Myocyte (in vitro differentiated cells): Measurements from ENCODE around the gene MYOM3. TPM values are rescaled to one million over a fixed set of nuclear protein-coding genes. Genes with fewer than 3 reads are reported as not detected.

ENCODE experiments used
- DNase-seq: peaks from one replicate; pipeline ENCODE4 v3.0.0-alpha.2; 2012; ENCODE audit warnings: low read depth
- total RNA-seq: library from RNA; depleted of rRNA; stranded (reverse); fragments of >200 nt; gene quantifications from 2 replicates; pipeline ENCODE4 v1.2.3, GENCODE V29; 2014

Gene MYOM3
- total RNA-seq, 1 donor from 2014 or later, result 161 TPM

DNA sequence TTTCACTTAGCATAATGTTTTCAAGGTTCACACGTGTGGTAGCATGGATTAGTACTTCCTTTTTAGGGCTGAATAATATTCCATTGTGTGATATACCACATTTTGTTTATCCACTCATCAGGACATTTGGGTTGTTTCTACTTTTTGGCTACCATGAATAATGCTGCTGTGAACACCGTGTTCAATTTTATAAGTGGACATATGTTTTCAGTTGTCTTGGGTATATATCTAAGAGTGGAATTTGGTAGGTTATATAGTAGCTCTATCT is 27.2 kb upstream of the MYOM3 start:
- no peak for DNase-seq

DNA sequence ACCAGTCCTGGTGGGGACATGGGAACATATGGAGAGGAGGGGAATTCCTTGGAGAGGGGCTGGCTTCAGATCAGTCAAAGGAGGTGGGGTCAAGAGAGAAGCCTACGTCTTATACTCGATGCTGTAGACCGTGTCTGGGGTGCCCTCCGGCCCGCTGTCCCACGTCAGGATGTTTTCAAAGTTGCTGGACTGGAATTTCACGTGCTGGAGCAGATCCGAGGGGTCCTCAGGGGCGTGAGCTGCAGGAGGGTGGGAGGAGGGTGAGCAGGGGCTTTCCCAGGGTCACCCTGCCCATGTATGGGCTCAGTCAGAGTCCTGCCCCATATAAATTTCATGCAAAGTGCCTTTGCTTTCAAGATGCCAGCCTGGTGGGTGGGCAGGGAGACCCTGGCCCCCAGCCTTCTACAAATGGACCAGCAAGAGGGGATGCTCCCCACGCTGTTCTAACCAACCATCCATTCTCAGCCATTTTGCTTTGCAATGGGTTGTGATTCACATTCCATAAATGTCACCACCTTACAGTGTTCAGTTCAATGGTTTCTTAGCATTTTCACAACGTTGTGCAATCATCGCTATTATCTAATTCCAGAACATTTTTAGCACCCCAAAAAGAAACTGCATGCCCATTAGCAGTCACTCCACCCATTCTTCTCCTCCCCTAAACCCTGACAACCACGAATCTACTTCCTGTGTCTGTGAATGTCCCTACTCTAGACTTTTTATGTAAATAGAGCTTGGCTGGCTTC is 26.7 kb upstream of the MYOM3 start:
- no peak for DNase-seq

DNA sequence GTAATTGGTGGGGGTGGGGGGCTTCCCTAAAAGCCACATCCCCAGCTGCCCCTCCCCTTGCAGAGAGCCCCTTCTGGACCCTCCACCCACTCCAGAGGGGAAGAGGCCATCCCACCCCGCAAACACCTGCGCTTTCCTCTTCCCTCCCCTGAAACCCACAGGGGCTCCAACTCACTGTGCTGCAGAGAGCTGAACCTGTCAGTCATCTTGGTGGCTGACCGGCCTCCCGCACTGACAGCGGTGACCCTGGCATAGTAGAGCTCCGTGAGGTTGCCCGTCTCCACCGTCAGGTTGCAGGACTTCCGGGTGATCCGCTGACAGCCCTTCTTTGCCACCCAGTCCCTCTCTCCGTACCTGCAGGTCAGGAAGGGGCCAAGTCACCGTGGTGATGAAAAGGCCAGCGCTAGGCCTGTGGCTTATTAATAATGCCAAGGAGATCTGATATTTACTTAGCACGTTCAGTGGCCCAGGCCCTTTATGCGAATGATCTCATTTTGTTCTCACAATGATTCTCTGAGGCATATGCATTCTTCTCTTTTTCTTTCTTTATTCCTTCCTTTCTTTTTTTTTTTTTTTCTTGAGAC is 25.1 kb upstream of the MYOM3 start:
- no peak for DNase-seq

DNA sequence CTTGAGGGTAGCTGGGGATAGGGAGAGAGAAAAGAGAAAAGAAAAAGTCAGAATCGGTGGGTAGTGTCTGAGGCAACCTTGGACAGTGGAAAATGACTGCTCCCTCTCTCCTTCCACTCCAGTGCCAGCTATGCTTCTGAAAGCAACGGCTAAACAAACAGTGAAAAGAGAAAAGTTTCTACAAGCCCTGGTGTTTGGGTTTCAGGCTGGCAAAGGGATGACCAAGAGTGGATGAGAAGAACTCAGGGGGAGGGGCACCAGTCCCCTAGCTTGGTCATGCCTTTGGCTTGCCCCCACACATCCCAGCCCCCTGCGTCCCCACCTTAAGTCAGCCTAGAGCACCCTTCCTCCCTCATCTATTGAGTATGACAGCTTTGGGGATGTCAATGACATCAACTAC is 22.4 kb upstream of the MYOM3 start:
- DNase-seq, result no peak

DNA sequence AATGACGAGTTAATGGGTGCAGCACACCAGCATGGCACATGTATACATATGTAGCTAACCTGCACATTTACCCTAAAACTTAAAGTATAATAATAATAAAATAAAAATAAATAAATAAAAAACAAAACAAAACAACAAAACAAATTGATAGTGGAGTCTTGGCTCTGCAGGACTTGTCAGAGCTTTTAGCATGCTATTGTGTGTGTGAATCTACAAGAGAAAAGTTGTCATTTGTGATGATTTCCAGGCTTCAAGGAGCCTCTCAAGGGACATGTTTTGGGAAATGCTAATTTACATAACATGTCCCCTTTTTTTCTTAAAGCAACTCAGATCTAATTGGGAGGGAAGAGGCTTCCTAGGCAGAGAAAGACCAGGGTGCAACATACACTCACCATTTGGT is 21.9 kb upstream of the MYOM3 start:
- no peak for DNase-seq

DNA sequence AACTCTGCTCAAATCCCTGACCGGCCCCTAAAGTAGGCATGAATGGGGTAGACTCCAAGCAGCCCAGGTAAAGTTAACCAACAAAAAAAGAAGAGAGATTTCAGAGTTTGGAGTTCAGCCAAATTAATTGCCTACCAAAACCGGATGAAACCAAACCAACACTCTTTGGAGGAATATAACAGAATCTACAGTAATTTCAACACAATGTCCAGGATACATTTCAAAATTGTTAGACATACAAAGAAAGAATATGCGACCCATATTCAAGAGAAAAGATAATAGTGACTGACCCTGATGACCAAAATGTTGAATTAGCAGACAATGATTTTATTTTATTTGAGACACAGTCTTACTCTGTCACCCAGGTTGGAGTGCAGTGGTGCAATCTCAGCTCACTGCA is 18.4 kb upstream of the MYOM3 start:
- no peak for DNase-seq

DNA sequence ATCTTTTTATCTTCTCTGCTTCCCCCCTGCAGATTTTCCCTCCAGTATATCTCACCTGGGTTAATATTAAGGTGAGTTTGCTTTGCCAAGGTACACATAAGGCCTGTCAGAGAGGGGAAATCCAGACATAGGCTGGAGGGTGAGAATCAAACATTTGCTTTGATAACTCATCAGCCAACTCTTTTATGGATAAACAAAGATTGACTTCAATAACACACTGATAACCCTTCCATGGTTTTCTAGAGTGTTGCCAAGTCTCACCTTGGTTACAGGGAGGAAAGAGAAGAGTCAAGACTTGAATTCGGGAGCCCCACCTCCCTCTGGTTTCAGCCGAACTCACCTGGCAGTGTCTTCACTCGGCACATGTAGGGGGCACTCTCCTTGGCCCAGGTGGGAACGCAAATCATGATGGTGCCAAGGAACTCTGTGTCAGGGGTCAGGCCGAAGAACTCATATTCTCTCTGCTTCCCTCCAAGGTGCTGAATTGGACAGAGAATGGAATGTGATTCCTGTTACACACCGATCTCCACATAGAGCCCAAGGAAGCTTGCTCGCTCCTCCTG is 15.9 kb upstream of the MYOM3 start:
- no peak for DNase-seq

DNA sequence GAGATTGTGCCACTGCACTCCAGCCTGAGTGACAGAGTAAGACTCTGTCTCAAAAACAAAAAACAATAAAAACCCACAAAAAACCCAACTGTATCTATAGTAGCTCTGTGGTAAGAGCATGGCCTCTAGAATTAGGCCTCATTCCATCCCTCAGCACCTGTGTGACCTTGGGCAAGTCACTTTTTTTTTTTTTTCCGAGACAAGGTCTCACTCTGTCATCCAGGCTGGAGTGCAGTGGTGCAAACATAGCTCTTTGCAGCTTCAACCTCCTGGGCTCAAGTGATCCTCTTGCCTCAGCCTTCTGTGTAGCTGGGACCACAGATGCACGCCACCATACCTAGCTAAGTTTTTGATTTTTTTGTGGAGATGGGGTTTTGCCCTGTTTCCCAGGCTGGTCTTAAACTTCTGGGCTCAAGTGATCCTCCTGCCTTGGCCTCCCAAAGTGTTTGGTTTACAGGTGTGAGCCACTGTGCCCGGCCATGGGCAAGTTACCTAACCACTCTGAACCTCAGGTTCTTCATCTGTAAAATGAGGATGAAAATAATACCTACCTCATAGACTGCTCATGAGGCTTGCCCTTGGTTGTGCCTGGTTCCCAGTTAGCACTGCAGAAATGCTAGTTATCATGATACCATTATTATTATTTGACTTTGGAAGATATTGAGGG is 15.3 kb upstream of the MYOM3 start:
- no peak for DNase-seq

DNA sequence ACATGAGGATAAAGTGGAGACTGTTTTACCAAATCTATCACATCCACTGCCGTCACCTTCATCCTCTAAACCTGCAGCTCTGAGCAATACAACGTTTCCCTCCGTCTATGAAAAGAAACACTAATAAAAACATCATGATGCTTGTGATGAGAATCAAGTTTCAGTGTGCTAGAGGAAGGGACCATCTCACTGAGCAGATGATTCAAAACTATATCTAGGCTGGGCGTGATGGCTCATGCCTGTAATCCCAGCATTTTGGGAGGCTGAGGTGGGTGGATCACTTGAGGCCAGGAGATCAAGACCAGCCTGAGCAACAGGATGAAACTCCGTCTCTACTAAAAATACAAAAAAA is 14.7 kb upstream of the MYOM3 start:
- no peak for DNase-seq

DNA sequence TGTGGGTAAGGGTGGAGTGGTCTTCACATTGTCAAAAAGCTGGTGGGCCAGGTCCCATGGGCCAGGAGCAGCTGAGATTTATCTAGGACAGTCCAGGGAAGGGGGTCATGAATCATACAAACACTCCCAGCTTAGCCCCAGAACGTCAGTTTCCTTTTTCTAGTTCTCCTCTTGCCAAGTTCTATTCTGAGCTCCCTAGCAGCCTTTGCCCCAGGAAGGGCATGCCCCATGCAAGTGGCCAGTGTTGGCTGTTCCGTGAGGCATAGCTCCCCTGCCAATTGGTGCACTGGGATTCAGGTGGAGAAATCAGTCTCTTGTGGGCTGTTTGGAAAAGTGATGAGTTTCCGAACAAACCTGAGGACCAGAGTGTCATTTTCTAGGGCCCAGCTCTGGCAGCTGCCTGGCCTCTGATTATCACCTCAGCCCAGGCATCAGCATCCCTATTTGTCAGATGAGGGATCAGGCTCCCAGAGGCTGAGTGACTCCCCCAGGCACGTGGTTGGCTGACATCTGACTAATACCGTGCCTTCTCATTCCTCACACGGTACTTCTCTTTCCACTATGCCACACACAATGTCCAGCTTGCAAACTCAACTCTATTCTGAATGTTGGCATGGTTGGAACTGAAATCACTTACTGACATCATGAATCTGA is 14.2 kb upstream of the MYOM3 start:
- peak; percentile 50 for DNase-seq

DNA sequence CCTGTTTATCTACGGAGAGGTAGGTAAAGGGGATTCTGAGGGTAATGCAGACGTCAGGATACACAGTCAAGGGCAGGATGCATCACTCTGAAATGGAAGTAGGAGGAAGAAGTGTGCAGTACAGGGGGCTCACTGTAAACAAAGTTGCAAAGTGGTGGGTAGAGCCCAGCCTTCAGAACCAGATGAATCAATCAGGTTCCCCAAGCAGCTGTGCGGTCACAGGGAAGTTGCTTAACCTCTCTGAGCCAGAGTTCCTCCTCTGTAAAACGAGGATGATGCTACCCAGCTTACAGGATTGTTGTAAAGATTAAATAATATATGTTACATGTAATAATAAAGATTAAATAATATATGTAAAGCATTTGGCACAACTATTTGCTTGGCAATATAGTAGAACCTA is 13.5 kb upstream of the MYOM3 start:
- no peak for DNase-seq

DNA sequence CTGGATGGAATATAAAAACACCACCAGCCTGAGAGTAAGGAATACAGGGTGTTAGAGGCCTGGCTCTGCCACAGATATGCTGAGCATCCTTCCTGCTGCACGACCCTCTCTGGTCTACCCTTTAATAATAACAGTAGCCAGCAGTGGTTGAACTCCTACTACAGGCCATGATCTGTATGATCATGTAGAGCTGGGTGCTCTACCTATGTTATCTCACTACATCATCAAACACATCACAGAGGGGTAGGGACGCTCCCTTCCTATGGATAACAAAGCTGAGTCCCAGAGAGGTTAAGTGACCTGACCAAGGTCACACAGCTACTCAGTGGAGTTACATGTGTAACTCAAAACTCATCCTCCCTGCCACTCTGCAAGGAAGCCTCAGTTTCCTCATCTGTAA is 13.0 kb upstream of the MYOM3 start:
- no peak for DNase-seq

DNA sequence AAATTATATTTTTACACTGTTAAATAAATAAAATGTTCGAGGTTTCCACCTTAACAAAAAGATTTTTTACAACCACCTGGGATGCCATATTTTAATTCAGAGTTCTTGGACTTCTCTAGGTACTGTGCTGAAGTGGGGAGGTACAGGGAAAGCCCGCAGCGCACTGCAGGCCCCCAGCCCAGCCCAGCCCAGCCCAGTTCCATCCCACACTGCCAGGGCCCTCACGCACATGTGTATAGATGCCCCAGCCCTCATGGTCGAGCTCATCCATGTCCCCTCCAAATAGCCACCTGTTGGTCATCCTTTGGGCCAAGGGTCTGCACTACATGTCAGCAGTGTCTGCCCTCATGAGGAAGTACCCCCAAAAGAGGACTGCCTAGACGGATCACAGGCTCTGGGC is 11.7 kb upstream of the MYOM3 start:
- no peak for DNase-seq

DNA sequence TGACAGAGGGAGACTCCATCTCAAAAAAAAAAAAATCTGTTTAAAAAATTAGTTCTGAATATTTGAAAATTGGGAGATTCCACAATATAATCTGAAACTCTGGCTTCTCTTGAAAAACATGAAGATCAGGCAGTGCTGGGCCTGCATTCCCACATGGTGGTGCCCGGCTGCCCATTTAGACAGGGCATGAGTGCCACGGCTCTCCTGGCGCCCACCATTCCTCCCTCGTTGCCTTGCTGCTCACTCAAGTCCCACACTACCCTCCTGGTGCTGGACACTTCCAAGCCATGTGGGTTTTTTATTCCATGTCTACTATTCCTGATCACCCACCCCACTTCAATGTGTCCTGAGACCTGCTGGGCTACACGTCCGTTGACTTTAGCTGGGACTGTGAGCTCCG is 10.8 kb upstream of the MYOM3 start:
- no peak for DNase-seq

DNA sequence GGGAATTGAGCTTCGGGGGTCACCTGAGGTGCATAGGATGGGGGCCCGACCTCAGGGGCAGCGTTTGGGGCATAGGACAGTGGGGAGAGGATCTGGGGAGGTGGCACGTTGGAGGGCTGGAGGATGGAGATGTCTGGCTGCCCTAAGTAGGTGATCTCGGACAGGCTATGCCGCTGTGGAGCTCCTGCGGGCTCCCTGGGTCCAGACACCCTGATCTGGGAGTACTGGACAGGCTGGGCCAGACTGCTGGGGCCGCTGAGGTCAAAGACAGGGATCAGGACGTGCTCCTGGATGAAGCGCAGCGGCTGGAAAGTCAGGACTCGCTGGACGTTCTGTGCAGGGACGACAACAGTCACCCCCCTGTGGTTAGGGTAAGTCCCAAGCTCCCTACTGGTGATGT is 9.5 kb upstream of the MYOM3 start:
- no peak for DNase-seq

DNA sequence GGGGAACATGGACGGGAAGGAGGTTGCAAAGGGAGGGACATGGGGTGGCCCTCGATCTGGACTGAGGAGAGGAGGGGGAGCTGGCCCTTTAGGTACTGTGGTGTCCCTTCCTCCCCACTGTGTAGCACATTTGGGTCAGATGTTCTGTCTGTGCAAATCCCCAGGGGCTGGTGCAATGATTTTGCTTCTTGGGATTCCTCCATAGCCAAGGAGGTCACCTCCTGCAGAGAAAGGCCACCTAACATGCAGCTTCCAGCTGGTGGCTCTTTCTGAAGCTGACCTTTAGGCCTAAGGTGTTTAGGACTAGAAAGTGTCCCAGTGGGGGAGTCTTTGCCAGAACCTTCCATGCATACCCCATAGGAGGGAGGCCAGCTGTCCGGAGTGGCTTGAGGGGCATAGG is 9.0 kb upstream of the MYOM3 start:
- DNase-seq, result no peak

DNA sequence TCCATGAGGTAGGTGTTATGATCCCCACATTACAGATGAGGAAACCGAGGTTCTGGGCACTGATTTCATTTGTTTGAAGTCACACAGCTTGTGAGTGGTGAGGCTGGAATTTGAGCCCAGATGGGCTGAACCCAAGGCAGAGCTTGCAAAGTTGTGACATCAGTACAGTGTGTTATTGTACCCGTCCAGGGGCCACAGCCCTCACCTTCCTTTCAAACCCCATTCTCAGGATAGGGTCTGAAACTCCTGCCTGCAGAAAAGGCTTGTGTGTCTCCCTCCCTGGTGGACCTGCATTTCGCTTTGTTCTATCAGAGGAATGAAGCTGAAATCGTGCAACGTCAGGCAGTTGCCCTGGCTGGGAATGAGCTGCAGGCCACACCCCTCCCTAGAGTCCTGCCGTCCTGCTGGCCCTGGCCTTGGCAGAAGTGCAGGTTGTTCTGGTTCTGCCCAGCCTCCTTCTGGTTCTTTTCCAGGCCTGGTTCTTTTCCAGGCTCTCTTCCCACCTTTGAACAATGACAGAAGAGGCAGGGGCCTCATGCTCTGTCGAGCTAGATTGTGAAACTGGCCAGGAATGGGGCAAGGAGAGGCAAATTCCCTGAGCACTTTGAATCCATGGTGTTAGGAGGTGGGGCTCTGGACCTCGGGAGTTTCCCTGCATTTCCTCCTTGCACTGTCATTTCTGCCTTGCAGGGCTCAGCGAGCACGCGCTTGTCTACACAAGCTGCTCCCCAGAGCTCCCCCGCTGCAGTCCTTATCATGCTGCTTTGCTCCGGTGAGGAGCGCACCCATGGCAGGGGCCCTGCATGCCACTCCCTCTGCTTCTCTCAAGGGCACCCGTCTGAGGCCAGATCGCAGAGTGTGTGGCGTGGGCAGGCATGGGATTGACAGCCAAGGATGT is 8.2 kb upstream of the MYOM3 start:
- DNase-seq, result no peak

DNA sequence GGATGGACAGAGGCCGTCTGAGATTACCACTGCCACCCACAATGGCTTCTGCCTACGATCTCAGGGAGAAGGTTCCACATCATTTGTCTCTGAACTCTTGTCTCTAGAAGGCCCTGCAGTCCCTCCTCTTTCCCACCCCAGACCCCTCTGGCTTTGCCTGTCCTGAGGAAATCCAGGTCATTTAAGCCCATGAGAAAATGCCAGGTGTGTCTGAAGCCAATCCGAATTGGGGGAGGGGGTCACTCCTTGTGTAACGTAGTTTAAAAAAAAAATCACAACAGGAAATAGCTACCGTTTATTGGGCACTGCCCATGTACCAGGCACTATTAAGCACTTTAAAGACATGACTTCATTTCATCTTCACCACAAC is 7.5 kb upstream of the MYOM3 start:
- no peak for DNase-seq

DNA sequence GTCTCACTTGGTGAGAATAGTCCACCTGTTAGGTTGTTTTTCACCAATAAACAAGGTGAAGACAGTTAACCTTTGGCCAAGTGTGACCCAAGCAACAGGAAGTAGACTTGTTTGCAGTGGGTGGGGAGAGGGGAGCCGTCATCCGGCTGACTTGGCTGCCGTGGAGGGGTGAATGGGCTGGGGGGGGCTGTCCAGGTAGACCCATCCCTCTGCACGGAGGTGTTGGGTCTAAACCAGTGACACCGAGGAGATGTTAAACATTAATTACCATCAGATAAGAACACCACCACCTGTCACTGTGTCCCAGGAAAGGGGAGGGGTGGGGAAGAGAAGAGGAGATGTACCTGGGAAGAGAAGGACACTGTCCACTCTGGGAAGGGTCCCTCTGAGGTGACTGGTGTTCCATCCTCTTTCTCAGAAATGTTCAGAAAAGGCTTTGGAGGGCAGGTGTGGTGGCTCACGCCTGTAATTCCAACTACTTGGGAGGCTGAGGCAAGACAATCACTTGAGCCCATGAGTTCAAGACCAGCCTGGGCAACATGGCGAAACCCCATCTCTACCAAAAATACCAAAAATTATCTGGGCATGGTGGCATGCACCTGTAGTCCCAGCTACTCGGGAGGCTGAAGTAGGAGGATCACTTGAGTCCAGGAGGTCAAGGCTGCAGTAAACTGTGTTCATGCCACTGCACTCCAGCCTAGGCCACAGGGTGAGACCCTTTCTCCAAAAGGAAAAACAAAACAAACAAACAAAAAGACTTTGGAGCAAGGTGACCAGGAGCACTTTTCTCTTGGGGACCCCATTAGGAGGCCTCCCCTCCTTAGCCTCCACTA is 6.7 kb upstream of the MYOM3 start:
- no peak for DNase-seq

DNA sequence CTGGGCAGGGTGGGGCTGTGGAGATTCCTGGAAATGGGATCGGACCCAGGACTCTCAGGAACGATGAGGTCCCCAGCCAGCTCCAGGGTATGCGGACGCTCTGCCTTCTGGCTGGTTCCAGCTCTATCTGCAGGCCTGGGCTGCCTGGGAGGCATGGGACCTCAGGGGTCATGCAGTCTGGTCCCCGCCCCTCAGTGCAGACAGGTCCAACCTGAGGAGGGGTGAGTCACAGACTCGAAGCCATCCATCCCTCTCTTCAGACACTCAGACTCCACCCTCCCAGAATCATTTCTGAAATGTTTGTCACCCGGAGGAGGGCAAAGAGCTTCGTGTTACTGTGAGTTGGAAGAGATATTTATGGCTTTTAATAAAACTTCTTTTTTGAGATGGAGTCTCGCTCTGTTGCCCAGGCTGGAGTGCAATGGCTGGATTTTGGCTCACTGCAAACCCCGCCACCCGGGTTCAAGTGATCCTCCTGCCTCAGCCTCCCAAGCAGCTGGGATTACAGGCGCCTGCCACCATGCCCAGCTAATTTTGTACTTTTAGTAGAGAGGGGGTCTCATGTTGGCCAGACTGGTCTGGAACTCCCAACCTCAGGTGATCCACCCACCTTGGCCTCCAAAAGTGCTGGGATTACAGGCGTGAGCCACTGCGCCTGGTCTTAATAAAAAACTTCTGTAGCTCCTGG is 5.9 kb upstream of the MYOM3 start:
- no peak for DNase-seq
